Mucosa of rectum (tissue), 2 donors: ENCODE measurements around the gene PCYT2.

Source experiments
- H3K27ac ChIP-seq, 2 donors: one replicate each; pipeline ENCODE4 v1.7.0; 2013; ENCODE audit warnings: inconsistent platforms in 2 of 2, low read depth in 2 of 2, low read length in 2 of 2
- H3K27me3 ChIP-seq, 2 donors: one replicate each; pipeline ENCODE4 v1.7.0; 2013; ENCODE audit warnings: low read length in 2 of 2; ENCODE audit not compliant: control insufficient read depth in 2 of 2, insufficient read depth in 2 of 2
- H3K36me3 ChIP-seq, 2 donors: one replicate each; pipeline ENCODE4 v1.7.0; 2013; ENCODE audit warnings: low read length in 2 of 2; ENCODE audit not compliant: control insufficient read depth in 2 of 2, insufficient read depth in 2 of 2
- H3K4me1 ChIP-seq, 2 donors: one replicate each; pipeline ENCODE4 v1.7.0; 2013; ENCODE audit warnings: low read length in 2 of 2, mild to moderate bottlenecking in 1 of 2; ENCODE audit not compliant: control insufficient read depth in 2 of 2, insufficient read depth in 2 of 2
- H3K4me3 ChIP-seq, 2 donors: one replicate each; pipeline ENCODE4 v1.7.0; 2013; ENCODE audit warnings: low read length in 2 of 2
- H3K9ac ChIP-seq, 2 donors: one replicate each; pipeline ENCODE4 v1.7.0; 2013; ENCODE audit warnings: low read length in 2 of 2, low read depth in 1 of 2, mild to moderate bottlenecking in 1 of 2
- H3K9me3 ChIP-seq, 2 donors: one replicate each; pipeline ENCODE4 v1.7.0; 2013; ENCODE audit warnings: low read length in 2 of 2; ENCODE audit not compliant: control insufficient read depth in 2 of 2
- donor health status: healthy.
- donor health status: Normal muscosa, but diverticular disease.

The PCYT2 gene

GRCh38 chr17:81941484-81942166, 30.4 kb upstream of the PCYT2 start:
- Histone ChIP-seq H3K27ac (no peak overlapping the region), H3K9ac (no peak overlapping the region), H3K4me1 (peaks cover 3% of the 10 kb centered on the region in 2 donors), H3K36me3 (no peaks in the 10 kb centered on the region), H3K4me3 (no peak overlapping the region), H3K9me3 (no peaks in the 10 kb centered on the region), H3K27me3 (no peaks in the 10 kb centered on the region)

- H3K27me3 ChIP-seq, result no peaks in the 10 kb centered on the region
- no peaks in the 10 kb centered on the region for H3K9me3 ChIP-seq
- no peak overlapping the region for H3K27ac ChIP-seq
- no peaks in the 10 kb centered on the region for H3K36me3 ChIP-seq
- peaks cover 6% of the 10 kb centered on the region in 2 donors for H3K4me1 ChIP-seq
- H3K9ac ChIP-seq, result no peak overlapping the region
- no peak overlapping the region for H3K4me3 ChIP-seq
Measured at GRCh38 chr17:81940538-81941483, 29.6 kb upstream of the PCYT2 start.

DNA sequence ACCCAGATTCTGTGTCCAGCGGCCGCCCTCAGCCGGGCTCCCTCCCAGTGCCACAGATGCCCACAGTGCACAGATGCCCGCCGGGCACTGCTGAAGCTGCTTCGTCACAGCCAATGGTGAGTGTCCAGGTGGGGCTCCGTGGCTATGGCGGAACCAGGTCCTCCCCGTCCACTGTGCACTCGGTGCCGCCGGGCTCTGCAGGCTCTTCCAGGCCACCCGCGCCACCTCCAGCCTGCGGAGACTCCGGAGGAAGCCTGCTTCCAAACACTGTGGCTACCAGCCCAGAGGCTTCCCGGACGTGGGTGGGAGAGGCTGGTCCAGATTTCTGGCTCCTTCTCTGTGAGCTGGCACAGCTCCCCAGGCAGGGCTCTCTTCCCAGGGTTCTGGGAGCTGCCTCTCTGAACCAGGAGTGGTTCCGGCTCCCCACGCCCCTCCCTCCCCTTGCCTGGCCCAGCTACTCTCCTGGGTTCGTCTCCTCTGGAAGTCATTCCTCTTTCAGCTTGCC, 28.7 kb upstream of the PCYT2 start:
- Histone ChIP-seq H3K4me3 (no peak overlapping the region), H3K4me1 (peaks cover 6% of the 10 kb centered on the region in 2 donors), H3K9ac (no peak overlapping the region), H3K9me3 (no peaks in the 10 kb centered on the region), H3K27me3 (no peaks in the 10 kb centered on the region), H3K36me3 (no peaks in the 10 kb centered on the region), H3K27ac (no peak overlapping the region)

DNA sequence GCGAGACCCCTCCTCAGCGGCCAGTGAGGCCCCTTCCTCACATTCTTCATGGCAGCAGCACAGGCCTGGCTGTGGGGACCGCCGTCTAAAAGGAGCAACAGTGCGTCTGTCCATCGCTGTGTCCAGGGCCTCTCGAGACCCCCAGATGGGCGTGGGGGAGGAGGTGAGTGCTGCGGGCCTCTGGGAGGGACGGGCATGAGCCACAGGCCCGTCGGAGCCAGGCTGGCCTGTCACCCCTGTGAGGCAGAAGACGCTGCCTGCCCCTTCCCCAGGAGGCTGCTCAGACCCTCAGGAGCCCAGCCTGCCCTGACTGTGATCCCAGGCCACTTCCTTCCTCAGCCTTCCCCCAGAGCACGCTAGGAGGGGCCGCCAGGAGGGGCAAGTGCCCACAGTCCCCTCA, 28.0 kb upstream of the PCYT2 start:
- no peak overlapping the region for H3K9ac ChIP-seq
- H3K36me3 ChIP-seq, result no peaks in the 10 kb centered on the region
- peaks cover 6% of the 10 kb centered on the region in 2 donors for H3K4me1 ChIP-seq
- H3K9me3 ChIP-seq, result no peaks in the 10 kb centered on the region
- H3K4me3 ChIP-seq, result no peak overlapping the region
- no peak overlapping the region for H3K27ac ChIP-seq
- H3K27me3 ChIP-seq, result no peaks in the 10 kb centered on the region

DNA sequence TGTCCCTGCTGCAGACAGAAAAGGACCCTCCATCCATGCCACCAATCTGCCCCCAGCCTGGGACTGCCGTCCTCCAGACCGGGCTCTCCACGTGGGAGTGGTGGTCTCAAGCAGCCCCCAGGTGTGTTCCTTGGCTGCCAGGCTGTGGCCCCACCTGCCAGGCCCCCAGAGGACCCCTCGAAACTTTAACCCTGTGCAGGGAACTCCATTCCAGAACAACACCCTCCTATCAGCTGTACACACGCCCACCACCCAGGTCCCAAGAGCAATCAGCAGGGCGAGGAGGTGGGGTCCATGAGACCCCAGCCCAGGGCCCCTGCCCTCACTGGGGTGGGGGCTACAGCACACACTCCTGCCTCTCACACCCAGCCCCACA, 24.5 kb upstream of the PCYT2 start:
- no peak overlapping the region for H3K27ac ChIP-seq
- no peaks in the 10 kb centered on the region for H3K27me3 ChIP-seq
- H3K4me3 ChIP-seq, result no peak overlapping the region
- no peaks in the 10 kb centered on the region for H3K36me3 ChIP-seq
- no peaks in the 10 kb centered on the region for H3K9me3 ChIP-seq
- H3K4me1 ChIP-seq, result peaks cover 11 to 13% of the 10 kb centered on the region in 2 donors
- H3K9ac ChIP-seq, result no peak overlapping the region

- H3K27me3 ChIP-seq, result no peaks in the 10 kb centered on the region
- no peak overlapping the region for H3K4me3 ChIP-seq
- no peaks in the 10 kb centered on the region for H3K9me3 ChIP-seq
Measured at GRCh38 chr17:81934850-81935708, 23.9 kb upstream of the PCYT2 start.

GRCh38 chr17:81934098-81934757, 23.0 kb upstream of the PCYT2 start:
- Histone ChIP-seq H3K4me3 (no peak overlapping the region), H3K9me3 (no peaks in the 10 kb centered on the region), H3K27me3 (peaks cover 0 to under 1% of the 10 kb centered on the region in 2 donors), H3K27ac (no peak overlapping the region), H3K4me1 (peaks cover 11 to 13% of the 10 kb centered on the region in 2 donors), H3K9ac (no peak overlapping the region), H3K36me3 (no peaks in the 10 kb centered on the region)

More at GRCh38 chr17:81934850-81935708, 23.9 kb upstream of the PCYT2 start:
- Histone ChIP-seq H3K4me1 (peaks cover 11 to 13% of the 10 kb centered on the region in 2 donors), H3K27ac (no peak overlapping the region), H3K36me3 (no peaks in the 10 kb centered on the region), H3K9ac (no peak overlapping the region)

DNA sequence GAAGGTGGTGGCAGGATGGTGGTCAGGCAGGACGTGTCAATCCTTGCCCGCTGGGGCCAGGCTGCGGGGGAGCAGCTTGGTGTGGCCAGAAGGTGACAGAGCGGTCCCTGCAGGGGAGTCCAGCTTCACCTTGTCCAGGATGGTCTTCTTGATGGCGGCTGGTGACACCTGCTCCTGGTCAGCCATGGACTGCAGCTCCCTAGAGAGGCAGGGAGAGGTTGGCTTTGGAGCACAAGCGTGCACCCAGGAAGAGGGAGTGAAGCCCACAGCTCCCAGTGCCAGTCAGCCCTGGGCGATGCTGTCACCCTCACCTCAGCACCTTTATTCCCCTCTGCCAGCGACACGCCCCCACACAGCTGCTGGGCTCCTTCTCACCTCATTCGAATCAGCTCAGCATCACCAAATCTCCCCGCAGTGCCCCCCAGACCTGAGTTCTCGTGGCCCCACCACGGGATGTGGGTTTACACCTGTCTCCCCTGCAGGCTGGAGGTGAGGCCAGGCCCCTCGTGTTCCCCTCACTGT, 22.0 kb upstream of the PCYT2 start:
- H3K27ac ChIP-seq, result no peak overlapping the region
- no peak overlapping the region for H3K4me3 ChIP-seq
- H3K9ac ChIP-seq, result no peak overlapping the region
- H3K27me3 ChIP-seq, result peaks cover 3 to 10% of the 10 kb centered on the region in 2 donors
- no peaks in the 10 kb centered on the region for H3K36me3 ChIP-seq
- no peaks in the 10 kb centered on the region for H3K9me3 ChIP-seq
- H3K4me1 ChIP-seq, result peaks cover 16 to 17% of the 10 kb centered on the region in 2 donors

GRCh38 chr17:81932333-81932983, 21.3 kb upstream of the PCYT2 start:
- Histone ChIP-seq H3K36me3 (no peaks in the 10 kb centered on the region), H3K4me1 (peaks cover 19 to 22% of the 10 kb centered on the region in 2 donors), H3K4me3 (no peak overlapping the region), H3K27me3 (peaks cover 3 to 10% of the 10 kb centered on the region in 2 donors), H3K9me3 (no peaks in the 10 kb centered on the region), H3K27ac (no peak overlapping the region), H3K9ac (no peak overlapping the region)
